Neutrophil (primary cell): ENCODE results near the gene ZNF710.

Source experiments
- H3K27ac ChIP-seq: fragments of 200-600 bp; sonication (generic); 2 replicates; pipeline ENCODE4 v1.5.1; 2016; ENCODE audit warnings: mild to moderate bottlenecking, moderate library complexity
- H3K27me3 ChIP-seq: fragments of 200-600 bp; sonication (generic); 2 replicates; pipeline ENCODE4 v1.6.0; 2016; ENCODE audit warnings: mild to moderate bottlenecking
- H3K36me3 ChIP-seq: fragments of 200-600 bp; sonication (generic); 2 replicates; pipeline ENCODE4 v1.5.1; 2017
- H3K4me1 ChIP-seq, 2 experiments: fragments of 200-600 bp in 1 of 2; sonication (generic) in 1 of 2; 1 replicate in 1 of 2; 2 replicates in 1 of 2; pipeline versions ENCODE4 v1.5.1 to v1.6.1; 2013 to 2016; ENCODE audit warnings: low read depth in 1 of 2, low read length in 1 of 2, mild to moderate bottlenecking in 1 of 2, moderate library complexity in 1 of 2; ENCODE audit not compliant: control insufficient read depth in 1 of 2, insufficient read depth in 1 of 2
- H3K4me3 ChIP-seq, 2 experiments: fragments of 200-600 bp in 1 of 2; sonication (generic) in 1 of 2; 1 replicate in 1 of 2; 2 replicates in 1 of 2; pipeline ENCODE4 v1.5.1; 2013 to 2016; ENCODE audit warnings: low read depth in 1 of 2, low read length in 1 of 2, mild to moderate bottlenecking in 1 of 2, moderate library complexity in 1 of 2
- H3K9me3 ChIP-seq: fragments of 200-600 bp; sonication (generic); 2 replicates; pipeline ENCODE4 v1.5.1; 2016
- TF ChIP-seq, protein P1 (sequence below): fragments of 200-600 bp; sonication (generic); IDR thresholded peaks from 2 replicates; pipeline ENCODE4 v1.5.1; 2016; ENCODE audit warnings: antibody characterized with exemption

Gene ZNF710

DNA sequence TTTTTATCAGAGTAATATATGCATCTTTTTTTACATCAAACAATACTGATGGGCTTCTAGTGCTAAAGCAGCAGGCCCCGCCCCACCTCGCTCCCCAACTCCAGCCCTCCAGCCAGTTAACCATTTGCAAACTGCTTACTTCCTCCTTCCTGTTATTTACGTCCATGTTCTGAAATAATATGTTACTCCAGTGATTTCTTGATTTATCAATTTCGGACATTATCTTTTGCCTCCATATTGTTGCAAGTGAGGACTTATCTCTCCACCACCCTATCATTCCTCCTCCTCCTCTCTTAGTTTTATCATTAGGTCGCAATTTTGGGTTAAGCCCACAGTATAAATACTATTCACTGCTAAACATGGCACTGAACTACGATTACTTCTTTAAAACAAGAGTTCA lies 39.5 kb downstream of the ZNF710 start:
- TF ChIP-seq, protein P1, sequence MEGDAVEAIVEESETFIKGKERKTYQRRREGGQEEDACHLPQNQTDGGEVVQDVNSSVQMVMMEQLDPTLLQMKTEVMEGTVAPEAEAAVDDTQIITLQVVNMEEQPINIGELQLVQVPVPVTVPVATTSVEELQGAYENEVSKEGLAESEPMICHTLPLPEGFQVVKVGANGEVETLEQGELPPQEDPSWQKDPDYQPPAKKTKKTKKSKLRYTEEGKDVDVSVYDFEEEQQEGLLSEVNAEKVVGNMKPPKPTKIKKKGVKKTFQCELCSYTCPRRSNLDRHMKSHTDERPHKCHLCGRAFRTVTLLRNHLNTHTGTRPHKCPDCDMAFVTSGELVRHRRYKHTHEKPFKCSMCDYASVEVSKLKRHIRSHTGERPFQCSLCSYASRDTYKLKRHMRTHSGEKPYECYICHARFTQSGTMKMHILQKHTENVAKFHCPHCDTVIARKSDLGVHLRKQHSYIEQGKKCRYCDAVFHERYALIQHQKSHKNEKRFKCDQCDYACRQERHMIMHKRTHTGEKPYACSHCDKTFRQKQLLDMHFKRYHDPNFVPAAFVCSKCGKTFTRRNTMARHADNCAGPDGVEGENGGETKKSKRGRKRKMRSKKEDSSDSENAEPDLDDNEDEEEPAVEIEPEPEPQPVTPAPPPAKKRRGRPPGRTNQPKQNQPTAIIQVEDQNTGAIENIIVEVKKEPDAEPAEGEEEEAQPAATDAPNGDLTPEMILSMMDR: no peak
- Histone ChIP-seq H3K4me3 (peak overlapping the region in 1 of 2 experiments; percentile 1), H3K36me3 (no peaks in the 10 kb centered on the region), H3K4me1 (peaks cover 94 to 96% of the 10 kb centered on the region in 2 experiments), H3K27me3 (no peaks in the 10 kb centered on the region), H3K9me3 (no peaks in the 10 kb centered on the region), H3K27ac (peak overlapping the region; percentile 96)

DNA sequence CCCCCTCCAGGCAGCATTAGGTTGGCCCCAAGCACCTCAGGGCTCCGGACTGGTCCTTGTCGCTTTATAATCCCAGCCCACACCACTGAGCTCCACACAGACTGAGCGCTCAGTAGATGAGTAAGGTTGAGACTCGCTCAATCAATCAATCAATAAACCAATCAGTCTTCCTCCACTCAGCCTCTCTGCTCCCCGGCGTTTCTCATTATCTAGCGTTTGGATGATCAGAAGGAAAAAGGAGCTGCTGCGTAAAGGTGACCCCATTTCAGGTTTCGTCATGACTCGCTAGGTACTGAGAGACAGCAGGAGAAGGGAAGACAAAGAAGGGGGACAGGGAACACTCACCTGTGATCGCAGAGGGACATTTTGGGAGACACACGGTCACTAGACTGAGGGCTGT lies 41.2 kb downstream of the ZNF710 start:
- peaks cover 92 to 95% of the 10 kb centered on the region in 2 experiments for H3K4me1 ChIP-seq
- H3K27me3 ChIP-seq: no peaks in the 10 kb centered on the region
- H3K36me3 ChIP-seq: no peaks in the 10 kb centered on the region
- H3K27ac ChIP-seq: peak overlapping the region; percentile 73
- H3K4me3 ChIP-seq: no peak overlapping the region
- H3K9me3 ChIP-seq: no peaks in the 10 kb centered on the region
- TF ChIP-seq, protein P1: no peak

DNA sequence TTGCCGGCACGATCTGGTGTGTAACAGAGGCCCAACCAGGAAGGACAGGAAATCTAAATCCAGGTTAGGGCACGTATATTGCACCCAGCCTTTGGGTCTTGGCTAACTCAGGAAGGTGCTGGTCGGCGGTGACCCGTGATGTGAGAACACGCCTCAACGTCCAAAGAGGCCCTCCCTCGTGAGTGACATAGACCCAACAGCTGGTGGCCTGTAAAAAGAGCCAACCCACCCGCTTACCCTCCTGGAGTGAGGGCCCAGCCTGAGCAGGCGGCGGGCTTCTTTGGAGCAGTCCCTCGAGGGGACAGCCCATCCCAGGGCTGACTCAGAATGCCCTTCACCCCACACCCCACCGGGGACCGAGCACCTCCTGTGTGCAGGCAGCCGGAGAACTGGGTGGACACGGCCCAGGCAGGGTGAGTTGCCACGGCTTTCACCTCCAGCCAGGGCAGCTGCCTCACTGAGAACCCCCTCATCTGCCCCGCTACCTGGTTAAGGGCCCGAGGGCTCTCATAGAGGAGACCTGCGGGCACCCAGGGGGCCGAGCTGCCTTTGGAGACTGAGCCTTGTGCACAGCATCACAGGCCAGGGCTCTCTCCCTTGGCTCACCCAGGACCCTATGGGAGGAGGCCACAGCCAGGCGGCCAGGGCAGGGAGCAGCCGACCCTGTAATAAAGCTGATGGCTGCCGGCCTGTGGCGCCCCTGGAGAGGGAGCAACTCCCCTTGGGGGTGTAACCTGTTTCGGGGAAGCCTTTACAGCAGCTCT lies 41.8 kb downstream of the ZNF710 start:
- H3K36me3 ChIP-seq: no peaks in the 10 kb centered on the region
- no peaks in the 10 kb centered on the region for H3K9me3 ChIP-seq
- peaks cover 86 to 91% of the 10 kb centered on the region in 2 experiments for H3K4me1 ChIP-seq
- TF ChIP-seq, protein P1: no peak
- H3K27ac ChIP-seq: peak overlapping the region; percentile 73
- H3K27me3 ChIP-seq: no peaks in the 10 kb centered on the region
- no peak overlapping the region for H3K4me3 ChIP-seq

DNA sequence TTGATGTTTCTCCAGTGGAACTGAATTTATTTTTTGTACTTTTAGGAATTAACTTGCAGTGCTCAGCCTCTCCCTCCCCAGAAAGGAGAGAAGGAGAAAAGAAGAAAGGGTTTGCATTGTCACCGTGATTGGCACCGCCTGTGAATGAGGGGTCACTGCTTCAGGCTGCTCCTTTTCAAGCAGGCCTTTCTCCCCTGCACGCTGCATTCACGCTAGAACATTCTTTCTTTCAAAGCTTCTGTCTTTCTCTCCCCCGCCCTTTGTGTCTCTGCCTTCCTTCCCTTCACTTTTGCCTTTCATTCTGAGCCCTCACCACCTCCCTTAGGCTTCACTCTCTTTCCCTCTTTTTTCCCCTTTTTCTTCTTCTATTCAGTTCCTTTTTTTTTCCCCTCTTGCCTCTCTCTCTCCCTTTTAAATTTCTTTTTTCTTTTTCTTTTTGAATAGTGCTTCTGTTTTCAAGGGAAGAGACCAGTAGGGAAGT lies 42.4 kb downstream of the ZNF710 start:
- Histone ChIP-seq H3K4me3 (no peak overlapping the region), H3K27ac (peak overlapping the region; percentile 73), H3K4me1 (peaks cover 80 to 84% of the 10 kb centered on the region in 2 experiments), H3K36me3 (no peaks in the 10 kb centered on the region), H3K27me3 (no peaks in the 10 kb centered on the region), H3K9me3 (no peaks in the 10 kb centered on the region)
- TF ChIP-seq, protein P1: no peak

DNA sequence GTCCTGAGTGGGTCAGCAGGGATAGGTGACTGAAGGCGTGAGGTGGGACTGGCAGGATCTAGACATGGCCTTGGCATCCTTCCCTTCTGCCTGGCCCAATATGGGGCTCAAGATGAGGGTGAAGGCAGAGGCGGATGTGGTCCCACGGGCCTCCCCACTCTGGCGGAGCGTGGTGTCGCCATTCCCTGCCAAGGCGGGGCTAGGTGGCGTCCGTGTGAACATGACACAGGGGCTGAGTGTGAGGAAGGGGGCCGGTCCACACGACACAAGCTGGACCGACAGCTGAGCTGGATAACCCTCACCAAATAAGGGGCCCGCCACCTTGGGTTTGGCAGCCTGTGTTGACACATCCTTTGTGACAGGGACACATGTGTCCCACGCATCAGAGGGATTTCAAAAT lies 43.1 kb downstream of the ZNF710 start:
- no peaks in the 10 kb centered on the region for H3K9me3 ChIP-seq
- TF ChIP-seq, protein P1: no peak
- no peaks in the 10 kb centered on the region for H3K36me3 ChIP-seq
- peaks cover 74 to 78% of the 10 kb centered on the region in 2 experiments for H3K4me1 ChIP-seq
- no peaks in the 10 kb centered on the region for H3K27me3 ChIP-seq
- peak overlapping the region; percentile 73 for H3K27ac ChIP-seq
- no peak overlapping the region for H3K4me3 ChIP-seq
